ENCODE results near the gene CSNK2A3.

Gene CSNK2A3

DNA sequence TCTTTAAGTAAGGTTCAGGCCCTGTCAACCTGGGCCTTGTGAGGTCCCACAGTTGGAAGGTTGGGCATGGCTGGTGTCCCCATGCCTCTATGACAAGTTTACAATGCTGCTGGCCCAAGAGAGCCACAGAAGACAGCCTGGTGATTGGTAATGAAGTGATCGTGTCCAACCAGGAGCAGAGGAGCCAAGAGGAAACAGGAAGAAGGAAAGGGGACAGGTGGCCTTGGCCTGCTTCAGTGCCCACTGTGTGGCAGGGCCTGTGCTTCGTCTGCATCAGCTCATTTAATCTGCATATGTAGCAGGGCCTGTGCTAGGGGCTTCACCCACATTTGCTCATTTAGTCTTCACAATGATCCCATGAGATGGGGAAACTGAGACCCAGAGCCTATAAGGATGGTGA lies 42.1 kb upstream of the CSNK2A3 start:
- TF ChIP-seq, protein P1, sequence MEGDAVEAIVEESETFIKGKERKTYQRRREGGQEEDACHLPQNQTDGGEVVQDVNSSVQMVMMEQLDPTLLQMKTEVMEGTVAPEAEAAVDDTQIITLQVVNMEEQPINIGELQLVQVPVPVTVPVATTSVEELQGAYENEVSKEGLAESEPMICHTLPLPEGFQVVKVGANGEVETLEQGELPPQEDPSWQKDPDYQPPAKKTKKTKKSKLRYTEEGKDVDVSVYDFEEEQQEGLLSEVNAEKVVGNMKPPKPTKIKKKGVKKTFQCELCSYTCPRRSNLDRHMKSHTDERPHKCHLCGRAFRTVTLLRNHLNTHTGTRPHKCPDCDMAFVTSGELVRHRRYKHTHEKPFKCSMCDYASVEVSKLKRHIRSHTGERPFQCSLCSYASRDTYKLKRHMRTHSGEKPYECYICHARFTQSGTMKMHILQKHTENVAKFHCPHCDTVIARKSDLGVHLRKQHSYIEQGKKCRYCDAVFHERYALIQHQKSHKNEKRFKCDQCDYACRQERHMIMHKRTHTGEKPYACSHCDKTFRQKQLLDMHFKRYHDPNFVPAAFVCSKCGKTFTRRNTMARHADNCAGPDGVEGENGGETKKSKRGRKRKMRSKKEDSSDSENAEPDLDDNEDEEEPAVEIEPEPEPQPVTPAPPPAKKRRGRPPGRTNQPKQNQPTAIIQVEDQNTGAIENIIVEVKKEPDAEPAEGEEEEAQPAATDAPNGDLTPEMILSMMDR (IDR thresholded peaks at IDR 0.05): no peak

DNA sequence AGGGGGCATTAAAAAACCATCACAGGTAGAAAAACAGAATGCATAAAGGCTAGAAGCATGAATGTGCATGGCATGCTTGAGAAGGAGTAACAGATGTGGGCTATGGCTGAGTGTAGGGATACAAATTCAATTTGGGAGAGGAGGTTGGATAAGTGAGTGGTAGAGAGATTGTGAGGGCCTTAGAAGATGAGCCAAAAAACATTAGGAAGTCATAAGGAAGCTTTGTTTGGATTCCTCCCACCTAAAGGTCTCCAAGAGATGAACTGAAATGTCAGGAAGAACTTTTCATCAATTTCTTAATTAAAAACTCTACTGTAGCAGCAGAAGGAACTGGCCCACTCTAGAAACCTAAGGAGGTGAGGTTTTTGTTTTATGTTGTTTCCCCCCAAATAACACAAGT lies 41.2 kb upstream of the CSNK2A3 start:
- TF ChIP-seq, protein P1 (IDR thresholded peaks at IDR 0.05): no peak

DNA sequence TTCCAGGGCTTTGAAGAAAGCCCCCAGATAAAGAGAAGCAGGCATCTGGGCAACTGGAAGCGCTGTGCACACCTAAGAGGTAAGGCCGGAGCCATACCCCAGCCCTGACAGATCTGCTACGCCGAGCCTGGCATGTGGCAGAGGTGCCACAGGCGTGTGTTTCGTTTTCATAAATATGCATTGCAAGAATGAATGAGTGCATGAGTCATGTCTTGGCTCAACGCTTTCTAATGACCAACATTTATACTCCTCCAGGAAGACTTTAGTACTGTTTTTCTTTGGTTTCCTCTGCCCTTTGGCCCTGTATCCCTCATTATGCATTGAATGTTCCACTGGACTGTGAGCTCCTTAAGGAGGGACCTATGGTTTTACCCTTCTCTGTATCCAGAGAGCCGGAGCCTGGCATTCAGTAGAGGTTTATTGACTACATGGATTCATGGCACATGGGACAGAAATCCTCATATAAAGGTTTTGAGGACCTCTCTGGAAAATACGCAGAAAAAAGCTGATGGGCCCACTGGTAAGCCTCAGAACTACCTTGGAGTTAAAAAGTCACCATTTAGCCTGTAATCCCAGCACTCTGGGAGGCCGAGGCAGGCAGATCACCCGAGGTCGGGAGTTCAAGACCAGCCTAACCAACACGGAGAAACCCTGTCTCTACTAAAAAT lies 38.9 kb upstream of the CSNK2A3 start:
- TF ChIP-seq, protein P1 (IDR thresholded peaks at IDR 0.05): no peak

DNA sequence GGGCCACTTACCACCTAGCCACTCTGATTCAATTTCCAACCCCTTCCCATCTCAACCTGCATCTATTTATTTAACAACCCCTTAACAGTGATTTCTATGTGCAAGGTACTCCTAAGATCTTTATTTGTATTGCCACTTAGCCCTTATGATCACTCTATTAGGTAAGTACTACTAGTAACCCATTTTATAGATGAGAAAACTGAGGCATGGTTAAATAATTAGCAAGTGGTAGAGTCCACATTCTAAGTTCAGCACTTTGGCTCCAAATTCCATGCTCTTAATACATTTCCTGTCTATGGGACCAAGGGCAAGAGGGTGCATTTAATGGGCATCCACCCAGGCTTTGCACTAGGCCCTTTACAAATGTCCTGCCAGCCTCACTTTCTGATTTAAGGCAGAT lies 38.1 kb upstream of the CSNK2A3 start:
- TF ChIP-seq, protein P1 (IDR thresholded peaks at IDR 0.05): no peak

DNA sequence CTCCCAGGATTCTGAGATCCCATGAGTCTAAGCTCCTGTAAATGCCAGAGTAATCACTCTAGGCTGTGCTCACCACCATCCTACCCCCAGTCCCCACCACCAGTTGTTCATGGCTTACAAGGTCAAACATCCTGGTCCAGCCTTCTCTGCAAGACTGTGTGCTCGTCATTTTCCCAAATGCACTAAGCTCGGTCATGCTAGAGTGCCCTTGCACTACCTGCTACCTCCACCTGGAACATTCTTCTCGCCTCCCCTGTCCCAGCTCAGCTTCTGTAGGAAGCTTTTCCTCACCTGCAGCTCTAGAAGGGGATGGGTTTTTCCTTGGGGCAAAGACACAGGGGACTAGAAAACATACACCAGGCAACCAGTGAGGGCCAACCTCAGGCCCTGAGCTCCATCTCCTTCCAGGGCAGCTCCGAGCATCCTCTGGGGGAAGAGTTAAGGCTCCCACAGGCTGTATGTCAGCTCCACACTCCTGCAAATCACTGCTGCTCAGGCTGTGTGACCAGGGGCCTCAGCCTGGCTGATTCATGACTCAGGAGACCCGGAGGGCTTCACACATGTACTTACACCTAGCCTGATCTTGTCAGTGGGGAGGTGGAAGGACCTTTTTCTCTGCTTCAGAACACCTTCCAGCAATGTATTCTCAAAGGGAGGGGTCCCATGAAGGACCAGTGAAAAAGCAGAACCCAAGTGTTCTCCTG lies 37.2 kb upstream of the CSNK2A3 start:
- TF ChIP-seq, protein P1 (IDR thresholded peaks at IDR 0.05): no peak

DNA sequence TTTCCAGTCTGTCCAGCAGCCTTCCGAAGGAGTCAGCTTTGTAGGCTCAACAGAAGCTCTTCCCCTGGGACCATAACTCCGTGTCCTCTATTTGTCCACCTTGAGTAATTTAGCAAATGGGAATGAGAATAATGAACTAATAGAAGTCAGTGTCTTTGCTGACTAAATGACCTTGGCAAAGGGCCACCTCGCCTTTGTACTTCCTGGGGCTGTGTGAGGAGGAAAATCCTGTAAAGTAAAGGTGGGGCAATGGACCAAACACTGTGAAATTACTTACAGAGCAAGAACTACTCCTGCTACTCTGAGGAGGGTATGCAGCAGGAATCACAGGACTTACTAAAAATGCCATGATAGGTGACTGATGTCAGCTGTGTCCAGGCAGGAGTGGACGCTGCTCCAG lies 36.2 kb upstream of the CSNK2A3 start:
- TF ChIP-seq, protein P1 (IDR thresholded peaks at IDR 0.05): no peak

DNA sequence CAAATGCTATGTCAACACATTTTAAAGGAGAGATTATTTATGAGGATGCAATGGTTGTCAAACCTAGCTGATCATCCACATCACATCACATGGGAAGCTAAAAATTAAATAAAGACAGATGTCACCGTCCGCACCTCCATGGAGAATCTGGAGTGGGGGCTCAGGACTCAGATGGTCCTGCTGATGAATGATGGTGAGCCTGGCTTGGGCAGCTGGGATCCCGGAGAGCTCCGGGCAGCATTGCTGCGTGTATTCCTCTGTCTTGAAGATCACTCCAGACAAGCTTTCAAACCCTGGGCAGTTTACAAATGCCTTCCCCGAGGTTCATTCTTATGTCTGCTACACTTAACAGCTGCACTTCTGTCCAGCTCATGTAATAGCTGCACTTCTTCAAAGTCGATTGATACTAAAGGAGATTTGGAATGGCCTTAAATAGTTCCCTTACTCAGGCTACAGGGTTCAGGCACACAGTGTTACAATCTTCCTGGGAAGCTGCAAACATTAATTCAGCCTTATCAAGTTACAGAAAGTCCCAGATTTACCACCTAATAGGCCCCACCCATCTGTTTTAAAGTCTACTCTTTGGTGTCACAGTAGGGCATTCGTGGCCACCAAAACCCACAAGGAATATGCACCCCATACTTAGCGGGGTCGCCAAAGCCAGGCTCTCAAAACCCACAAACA lies 34.7 kb upstream of the CSNK2A3 start:
- TF ChIP-seq, protein P1 (IDR thresholded peaks at IDR 0.05): no peak

Data from LNCAP (cell line).